ENCODE results near the gene ADAMTSL3.
"Not testable (repeated sequence)": the region's sequence is repeated elsewhere in the genome, so short reads cannot be mapped to it uniquely, and the experiment has no call there.

Gene ADAMTSL3

DNA sequence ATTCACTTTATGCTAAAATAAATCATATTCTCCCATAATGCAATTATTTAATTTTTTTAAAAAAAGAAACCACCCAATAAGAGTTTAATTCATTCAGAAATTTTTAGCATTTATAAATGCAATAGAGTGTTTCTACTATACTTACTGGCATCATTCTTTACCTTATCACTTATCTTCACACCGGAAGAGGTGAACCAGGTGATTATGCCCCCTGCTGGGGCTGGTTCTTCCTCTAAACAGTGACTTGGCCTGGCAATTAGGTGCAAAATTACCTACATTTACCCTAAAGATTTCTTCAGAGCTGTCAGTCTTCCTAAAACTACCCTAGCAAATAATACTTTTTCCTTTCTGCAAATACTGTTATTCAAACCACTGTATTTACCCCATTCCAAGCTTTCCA lies 397.2 kb downstream of the ADAMTSL3 start:
- not testable (repeated sequence) for DNase-seq

DNA sequence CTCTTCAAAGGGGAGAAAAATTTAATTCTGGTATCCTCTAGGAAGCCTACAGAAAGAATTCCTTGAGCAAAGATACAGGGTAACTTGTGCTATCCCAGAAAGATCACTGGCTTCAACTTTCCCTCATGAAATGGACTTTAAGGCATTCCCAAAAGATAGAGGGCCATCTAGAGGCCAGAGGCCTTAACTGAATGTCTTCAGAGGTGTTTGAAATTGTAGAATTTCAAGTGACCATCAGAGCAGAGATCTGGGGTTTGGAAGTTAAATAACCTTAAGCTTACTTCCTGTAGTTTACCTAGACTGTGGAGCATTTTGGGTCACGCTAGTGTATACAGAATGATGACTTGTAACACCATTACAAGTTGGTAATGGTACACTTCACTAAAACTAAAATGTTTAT lies 400.6 kb downstream of the ADAMTSL3 start:
- DNase-seq, result not testable (repeated sequence)

DNA sequence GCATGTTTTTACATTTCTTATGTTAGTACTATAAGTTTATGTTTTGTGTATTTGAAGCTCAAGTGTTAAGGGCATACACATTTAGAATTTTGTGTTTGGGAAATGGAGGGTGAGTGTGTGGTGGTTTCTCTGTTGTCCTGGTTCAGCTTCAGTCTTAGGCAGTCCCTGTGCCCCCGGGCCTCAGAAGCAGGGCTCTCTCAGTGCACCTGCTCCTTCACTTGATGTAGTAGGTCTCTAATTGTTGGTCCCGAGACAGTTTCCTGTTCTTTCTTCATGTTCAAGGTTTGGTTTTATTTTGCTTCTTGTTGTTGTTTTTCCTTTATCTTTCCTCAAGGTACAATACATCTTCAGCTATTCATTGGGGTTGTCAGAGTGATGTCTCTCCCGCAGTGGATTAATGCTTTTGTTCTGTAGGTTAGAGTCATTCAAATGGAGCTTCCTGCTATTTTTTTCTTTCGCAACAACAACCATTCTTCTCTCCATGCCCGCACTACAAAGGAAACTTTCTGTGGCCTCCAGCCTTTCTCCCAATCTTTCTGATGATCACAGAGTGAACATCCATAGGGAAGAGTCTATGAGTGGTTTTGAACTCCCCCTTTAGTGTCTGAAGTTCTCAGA lies 403.9 kb downstream of the ADAMTSL3 start:
- no peak for DNase-seq

DNA sequence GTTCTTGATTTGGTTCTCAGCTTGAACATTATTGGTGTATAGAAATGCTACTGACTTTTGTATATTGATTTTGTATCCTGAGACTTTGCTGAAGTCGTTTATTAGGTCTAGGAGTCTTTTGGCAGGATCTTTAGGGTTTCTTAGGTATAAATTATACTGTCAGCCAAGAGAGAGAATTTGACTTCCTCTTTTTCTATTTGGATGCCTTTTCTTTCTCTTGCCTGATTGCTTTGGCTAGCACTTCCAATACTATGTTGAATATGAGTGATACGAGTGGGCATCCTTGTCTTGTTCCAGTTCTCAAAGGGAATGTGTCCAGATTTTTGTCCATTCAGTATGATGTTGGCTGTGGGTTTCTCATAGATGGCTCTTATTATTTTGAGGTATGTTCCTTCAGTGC lies 409.8 kb downstream of the ADAMTSL3 start:
- DNase-seq, result not testable (repeated sequence)

DNA sequence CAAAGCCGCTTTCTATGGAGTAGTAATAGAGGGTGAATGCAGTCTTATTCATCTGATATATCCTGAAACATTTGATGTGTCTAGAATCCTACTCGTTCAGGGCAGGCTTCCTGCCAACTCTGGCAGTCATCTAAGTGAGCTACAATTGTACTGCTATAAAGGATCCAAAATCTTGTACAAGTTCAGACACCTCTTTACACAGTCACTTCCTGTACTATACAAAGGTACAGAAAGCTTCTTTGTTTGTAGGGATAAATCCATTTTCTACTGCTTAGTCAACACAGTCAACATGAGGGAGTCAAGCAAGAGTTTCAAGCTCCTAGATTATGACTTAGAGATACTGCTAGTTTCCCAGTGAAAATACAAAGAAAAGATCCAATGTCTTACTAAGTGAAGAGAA lies 414.8 kb downstream of the ADAMTSL3 start:
- DNase-seq, result not testable (repeated sequence)

DNA sequence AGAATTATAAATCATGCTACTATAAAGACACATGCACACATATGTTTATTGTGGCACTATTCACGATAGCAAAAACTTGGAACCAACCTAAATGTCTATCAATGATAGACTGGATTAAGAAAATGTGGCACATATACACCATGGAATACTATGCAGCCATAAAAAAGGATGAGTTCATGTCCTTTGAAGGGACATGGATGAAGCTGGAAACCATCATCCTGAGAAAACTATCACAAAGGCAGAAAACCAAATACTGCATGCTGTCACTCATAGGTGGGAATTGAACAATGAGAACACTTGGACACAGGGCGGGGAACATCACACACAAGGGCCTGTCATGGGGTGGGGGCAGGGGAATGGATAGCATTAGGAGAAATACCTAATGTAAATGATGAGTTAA lies 424.1 kb downstream of the ADAMTSL3 start:
- DNase-seq, result not testable (repeated sequence)

DNA sequence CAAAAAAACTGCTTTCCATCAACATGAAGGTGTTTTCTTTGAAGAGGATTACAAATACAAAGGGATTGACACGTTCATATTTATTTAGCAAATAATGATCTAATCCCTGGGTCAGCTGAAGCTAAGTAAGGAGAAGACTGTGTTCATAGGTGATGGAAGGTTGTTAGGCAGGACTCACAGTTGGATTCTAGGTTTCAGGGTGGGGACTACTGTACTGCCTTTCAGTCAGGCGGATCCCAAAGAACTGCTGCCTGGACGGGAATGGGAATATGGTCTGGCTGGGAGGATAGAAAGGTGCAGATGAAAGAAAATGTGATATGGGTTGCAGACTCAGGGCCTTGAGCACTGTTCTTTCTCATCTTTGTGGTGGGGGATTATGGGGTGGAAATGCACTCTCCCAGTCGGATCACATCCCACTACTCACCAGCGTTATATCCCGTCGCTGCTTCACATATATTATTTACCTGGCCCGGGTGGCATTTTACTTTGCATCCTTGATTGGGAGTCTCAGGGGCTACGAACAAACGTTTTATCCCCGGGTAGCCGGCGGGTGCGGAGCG lies 425.5 kb downstream of the ADAMTSL3 start:
- not testable (repeated sequence) for DNase-seq

DNA sequence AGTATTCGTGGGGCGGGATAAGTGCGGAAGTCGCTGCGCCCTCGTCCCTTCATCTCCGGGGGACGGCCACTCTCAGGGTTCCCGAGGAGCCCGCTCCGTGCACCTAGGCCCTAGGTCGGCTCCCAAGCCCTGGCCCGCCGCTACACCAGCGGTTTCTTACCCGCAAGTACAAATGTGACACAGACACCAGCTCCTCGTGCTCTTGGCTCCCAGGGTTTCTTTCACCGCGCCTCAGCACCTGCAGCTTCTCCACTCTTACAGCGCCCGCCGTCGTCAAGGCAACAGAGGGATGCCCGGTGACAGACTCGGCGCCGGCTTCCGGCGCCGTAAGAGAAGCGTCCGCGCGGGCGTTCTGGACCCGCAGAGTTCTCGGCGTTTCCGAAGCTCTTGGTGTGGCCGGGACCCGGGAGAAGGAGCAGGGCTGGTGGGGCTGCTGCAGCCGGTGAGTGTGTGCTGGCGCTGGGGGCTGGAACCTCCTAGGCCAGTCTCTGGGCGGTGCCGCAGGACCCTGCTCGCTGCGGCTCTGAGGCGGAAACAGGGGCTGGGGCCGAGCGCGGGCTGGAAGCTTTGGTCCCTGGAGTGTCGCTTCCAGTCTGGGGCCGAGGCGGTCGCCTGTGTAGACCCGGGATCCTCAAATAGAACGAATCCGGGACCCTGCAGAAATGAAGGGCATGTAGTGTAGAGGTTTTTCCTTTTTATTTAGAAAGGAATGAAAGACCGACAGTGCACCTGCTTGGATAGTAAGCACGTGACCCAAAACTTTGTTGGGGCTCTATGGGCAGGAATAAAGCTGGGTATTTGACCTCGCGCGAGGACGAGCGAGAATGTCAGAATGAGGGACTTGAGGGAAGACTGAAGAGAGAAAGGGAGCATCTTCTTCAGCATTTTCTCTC lies 426.2 kb downstream of the ADAMTSL3 start:
- no peak for DNase-seq

DNA sequence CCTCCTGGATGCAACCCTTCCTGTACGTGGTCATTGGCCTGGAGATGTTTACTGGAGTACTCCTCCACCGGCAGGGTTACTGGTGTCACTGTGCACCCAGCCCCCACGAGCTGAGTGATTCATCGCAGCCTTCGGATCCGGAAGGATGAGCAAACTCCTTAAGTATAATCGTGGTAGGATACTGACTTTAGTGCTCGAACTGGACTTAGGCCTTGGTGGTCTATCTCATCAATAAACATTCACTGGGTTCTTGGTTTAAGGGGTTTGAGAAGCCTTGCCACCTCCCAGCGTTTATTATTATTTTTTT lies 426.8 kb downstream of the ADAMTSL3 start:
- not testable (repeated sequence) for DNase-seq

DNA sequence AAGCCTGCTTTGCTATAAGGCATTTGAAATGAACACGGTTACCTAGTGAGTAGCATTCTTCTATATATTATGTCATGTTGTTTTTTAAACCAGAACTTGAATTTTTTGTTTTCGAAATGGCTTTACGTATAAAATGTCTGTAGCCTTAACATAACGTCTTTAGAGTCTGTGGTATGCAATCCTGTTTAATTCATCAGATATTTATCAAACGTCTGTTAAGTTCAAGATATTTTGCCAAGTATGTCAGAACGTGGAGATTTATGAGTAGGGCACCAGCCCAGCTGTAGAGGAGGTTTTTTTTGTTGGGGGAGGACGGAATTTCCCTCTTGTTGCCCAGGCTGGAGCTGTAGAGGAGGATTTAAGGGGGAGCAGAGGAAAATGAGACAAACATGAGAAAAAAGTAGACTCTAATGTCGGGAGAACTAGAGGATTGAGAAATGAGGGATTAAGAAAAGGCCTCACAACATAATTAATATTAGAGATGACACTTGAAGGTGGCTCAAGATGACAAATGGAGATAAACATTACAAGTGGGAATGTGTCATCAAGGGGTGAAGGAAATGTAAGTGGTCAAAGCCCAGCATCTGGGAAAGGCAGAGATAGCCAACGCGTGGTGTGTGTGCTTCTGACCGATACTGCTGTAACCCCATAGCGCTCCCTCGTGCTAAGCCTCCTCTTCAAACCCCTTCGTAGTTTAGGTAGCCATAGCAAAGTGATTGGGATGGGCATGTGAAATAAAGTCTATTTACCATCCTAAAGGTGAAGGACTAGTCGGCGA lies 427.7 kb downstream of the ADAMTSL3 start:
- no peak for DNase-seq

DNA sequence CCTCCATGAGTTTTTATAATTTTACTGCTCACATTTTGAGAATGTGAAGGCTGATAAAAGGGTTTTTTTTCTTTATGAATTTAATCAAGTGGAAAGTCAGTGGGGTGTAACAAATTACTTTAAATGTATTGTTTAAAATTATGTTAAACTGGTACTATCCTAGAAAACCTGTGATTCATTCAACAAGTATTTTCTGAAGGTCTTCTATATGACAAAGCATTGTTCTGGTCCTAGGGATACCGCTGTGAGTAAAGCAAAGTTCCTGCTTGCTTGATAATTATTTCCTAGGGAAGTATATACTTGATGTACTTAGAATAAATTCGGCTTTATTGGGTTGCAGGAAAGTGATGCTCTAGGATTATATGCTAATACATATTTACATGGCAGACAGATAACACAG lies 428.8 kb downstream of the ADAMTSL3 start:
- no peak for DNase-seq

DNA sequence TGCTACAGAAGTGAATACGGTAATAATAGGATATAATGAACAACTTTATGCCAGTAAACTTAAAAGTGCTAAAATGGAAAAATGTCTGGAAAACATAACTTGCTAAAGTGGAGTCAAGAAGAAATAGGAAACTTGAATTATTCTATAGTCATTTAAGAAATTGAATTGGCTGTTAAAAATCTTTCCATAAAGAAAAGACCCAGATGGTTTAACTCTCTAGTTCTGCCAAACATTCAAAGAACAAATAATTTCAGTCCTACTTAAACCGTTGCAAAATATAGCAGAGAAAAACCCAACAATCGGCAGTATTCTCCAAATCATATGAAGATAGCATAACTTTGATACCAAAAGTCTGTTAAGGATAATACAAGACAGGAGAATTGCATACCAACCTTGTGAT lies 432.1 kb downstream of the ADAMTSL3 start:
- DNase-seq, result not testable (repeated sequence)

Measured in bone marrow (tissue), 2 donors.